Smooth muscle cell (in vitro differentiated cells): ENCODE results near the gene BMP7. TPM values are rescaled to one million over a fixed set of nuclear protein-coding genes. Genes with fewer than 3 reads are reported as not detected.

Source experiments
- DNase-seq: peaks from one replicate; lab custom pipeline; 2025; ENCODE audit not compliant: unreplicated experiment; lab: John Stamatoyannopoulos, UW
- H2AFZ ChIP-seq: fragments of 200-600 bp; sonication (generic); 2 replicates; pipeline ENCODE4 v1.6.0; 2016; ENCODE audit warnings: antibody characterized with exemption, low read depth, mild to moderate bottlenecking
- H3F3A ChIP-seq: fragments of 200-600 bp; sonication (generic); 2 replicates; pipeline ENCODE4 v1.6.0; 2017; ENCODE audit warnings: antibody characterized with exemption, low read depth
- H3K27ac ChIP-seq: fragments of 200-600 bp; sonication (generic); 2 replicates; pipeline ENCODE4 v1.5.1; 2016; ENCODE audit warnings: low read depth, mild to moderate bottlenecking
- H3K27me3 ChIP-seq: fragments of 200-600 bp; sonication (generic); 2 replicates; pipeline ENCODE4 v1.6.1; 2016; ENCODE audit warnings: low read depth, mild to moderate bottlenecking
- H3K36me3 ChIP-seq: fragments of 200-600 bp; sonication (generic); 2 replicates; pipeline ENCODE4 v1.5.1; 2016; ENCODE audit warnings: low read depth
- H3K4me1 ChIP-seq: fragments of 200-600 bp; sonication (generic); 2 replicates; pipeline ENCODE4 v1.5.1; 2016; ENCODE audit warnings: low read depth
- H3K4me2 ChIP-seq: fragments of 200-600 bp; sonication (generic); 2 replicates; pipeline ENCODE4 v1.6.0; 2016; ENCODE audit warnings: mild to moderate bottlenecking
- H3K4me3 ChIP-seq: fragments of 200-600 bp; sonication (generic); 2 replicates; pipeline ENCODE4 v1.5.1; 2016; ENCODE audit warnings: mild to moderate bottlenecking
- H3K79me2 ChIP-seq: fragments of 200-600 bp; sonication (generic); 2 replicates; pipeline ENCODE4 v1.6.0; 2016; ENCODE audit warnings: low read depth, mild to moderate bottlenecking
- H3K9ac ChIP-seq: fragments of 200-600 bp; sonication (generic); 2 replicates; pipeline ENCODE4 v1.6.0; 2016; ENCODE audit warnings: low read depth
- H3K9me3 ChIP-seq: fragments of 200-600 bp; sonication (generic); replicated peaks from 2 replicates; pipeline ENCODE4 v1.5.1; 2016; ENCODE audit warnings: low read depth
- H4K20me1 ChIP-seq: fragments of 200-600 bp; sonication (generic); 2 replicates; pipeline ENCODE4 v1.6.0; 2016; ENCODE audit warnings: low read depth
- WGBS: methylation state at CpG from one replicate; pipeline ENCODE4 v1.1.7; 2016; ENCODE audit warnings: low lambda C conversion rate; 5-methylcytosine and 5-hydroxymethylcytosine counted together
- polyA plus RNA-seq: library from polyadenylated mRNA; unstranded; fragments of >200 nt; fragmentation: Nextera tagmentation; extraction: Ambion mirVana; gene quantifications from 2 replicates; pipeline ENCODE4 v1.2.1, GENCODE V29; 2016
- total RNA-seq: library from RNA; depleted of rRNA; stranded (reverse); fragments of >200 nt; gene quantifications from 2 replicates; pipeline ENCODE4 v1.2.3, GENCODE V29; 2014
- TF ChIP-seq, protein P1 (sequence below): fragments of 200-600 bp; sonication (generic); IDR thresholded peaks from 2 replicates; pipeline ENCODE4 v1.5.1; 2017; ENCODE audit warnings: borderline replicate concordance, mild to moderate bottlenecking, antibody characterized with exemption; ENCODE audit not compliant: insufficient read depth, poor library complexity, severe bottlenecking

BMP7 gene
- total and polyA plus RNA-seq, 2 experiments from 2014 or later, result 18.1 to 28.3 TPM

DNA sequence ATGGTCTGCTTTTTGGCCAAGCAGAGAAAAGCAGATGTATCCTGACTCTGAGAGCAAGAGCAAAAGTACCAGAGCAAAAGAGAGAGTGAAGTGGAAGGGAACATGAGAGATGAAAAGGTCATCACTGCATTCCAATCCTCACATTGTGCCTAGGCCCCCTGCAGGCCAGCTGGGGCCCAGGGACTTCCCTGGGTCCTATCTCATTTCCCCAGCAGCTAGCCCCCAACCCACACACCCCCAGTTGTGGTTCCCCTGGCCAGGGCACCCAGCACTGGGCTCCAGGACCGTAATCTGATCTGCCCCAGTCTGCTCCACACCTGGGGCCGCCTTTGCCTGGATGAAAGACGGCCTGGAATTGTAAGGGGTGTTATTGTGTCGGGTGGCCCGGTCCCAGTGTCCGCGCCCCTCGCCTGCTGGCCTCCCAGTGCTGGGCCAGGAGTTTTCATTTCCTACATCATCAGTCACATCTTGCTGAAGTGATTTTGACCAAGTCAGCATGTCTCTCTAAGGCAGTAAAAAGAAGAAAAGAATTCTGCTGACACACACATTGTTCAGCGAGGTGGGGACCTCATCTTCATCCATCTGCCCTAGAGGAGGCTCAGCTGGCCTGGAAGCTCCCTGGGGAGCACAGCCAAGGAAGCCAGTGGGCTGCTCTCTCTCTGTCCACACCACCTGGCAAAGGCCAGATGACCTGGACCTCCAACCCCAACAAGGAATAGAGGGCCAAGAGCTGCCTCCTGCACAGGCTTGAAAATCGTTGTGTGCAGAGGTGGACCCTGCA, 4.0 kb upstream of the BMP7 start:
- H3K9ac ChIP-seq, result no peak overlapping the region
- H3K36me3 ChIP-seq, result no peaks in the 10 kb centered on the region
- no peaks in the 10 kb centered on the region for H3F3A ChIP-seq
- TF ChIP-seq, protein P1, sequence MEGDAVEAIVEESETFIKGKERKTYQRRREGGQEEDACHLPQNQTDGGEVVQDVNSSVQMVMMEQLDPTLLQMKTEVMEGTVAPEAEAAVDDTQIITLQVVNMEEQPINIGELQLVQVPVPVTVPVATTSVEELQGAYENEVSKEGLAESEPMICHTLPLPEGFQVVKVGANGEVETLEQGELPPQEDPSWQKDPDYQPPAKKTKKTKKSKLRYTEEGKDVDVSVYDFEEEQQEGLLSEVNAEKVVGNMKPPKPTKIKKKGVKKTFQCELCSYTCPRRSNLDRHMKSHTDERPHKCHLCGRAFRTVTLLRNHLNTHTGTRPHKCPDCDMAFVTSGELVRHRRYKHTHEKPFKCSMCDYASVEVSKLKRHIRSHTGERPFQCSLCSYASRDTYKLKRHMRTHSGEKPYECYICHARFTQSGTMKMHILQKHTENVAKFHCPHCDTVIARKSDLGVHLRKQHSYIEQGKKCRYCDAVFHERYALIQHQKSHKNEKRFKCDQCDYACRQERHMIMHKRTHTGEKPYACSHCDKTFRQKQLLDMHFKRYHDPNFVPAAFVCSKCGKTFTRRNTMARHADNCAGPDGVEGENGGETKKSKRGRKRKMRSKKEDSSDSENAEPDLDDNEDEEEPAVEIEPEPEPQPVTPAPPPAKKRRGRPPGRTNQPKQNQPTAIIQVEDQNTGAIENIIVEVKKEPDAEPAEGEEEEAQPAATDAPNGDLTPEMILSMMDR, result no peak
- no peak overlapping the region for H2AFZ ChIP-seq
- H3K4me3 ChIP-seq, result no peak overlapping the region
- no peaks in the 10 kb centered on the region for H3K27me3 ChIP-seq
- H3K4me1 ChIP-seq, result peaks cover 9% of the 10 kb centered on the region
- WGBS, result 78% methylated on average over 10 of the region's 10 CpGs
- H4K20me1 ChIP-seq, result no peaks in the 10 kb centered on the region
- no peak overlapping the region for H3K4me2 ChIP-seq
- no peak for DNase-seq
- H3K79me2 ChIP-seq, result peaks cover 6% of the 10 kb centered on the region
- no peak overlapping the region for H3K27ac ChIP-seq
- H3K9me3 ChIP-seq, result no peaks in the 10 kb centered on the region

DNA sequence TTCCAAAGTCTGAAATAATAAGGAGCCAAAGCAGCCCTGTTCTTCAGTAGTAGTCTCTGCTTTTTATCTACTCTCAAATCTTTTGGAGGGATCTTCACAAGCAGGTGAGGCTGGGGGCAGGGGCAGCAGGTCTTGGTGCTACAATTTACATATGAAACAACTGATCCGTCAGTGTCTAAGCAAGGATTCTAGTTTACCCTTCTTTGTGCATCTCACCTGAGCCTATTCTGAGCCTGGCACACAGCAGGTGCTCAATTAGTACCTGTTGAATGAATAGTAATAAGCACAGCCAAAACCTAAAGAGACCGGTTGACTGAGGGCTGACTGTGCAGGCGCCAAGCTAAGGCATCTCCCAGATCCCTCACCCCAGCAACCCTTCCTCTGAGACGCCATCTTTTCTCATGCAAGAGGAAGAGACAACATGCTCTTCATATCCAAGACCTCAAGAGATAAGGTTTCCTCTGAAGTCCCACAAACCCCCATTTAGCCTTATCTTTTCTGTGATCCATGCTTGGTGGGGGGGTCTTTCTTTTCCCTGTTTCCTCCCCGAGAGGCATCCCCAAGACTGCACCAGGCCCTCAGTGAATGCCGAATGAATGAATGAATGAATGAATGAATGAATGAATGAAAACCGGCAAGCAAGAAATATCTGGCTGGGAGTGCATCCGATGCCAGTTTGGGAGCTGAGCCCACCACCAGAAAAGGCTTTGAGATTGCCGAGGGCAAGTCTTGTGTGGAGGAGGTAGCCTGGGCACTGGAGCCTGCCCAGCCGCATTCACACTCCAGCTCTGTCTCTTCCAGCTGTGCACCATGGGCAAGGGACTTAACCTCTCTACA, 2.9 kb upstream of the BMP7 start:
- Histone ChIP-seq H3K9me3 (no peaks in the 10 kb centered on the region), H3K4me2 (no peak overlapping the region), H3K27ac (no peak overlapping the region), H3K9ac (no peak overlapping the region), H3K27me3 (no peaks in the 10 kb centered on the region), H3F3A (no peaks in the 10 kb centered on the region), H2AFZ (no peak overlapping the region), H3K79me2 (peaks cover 11% of the 10 kb centered on the region), H3K4me1 (peaks cover 9% of the 10 kb centered on the region), H3K4me3 (no peak overlapping the region), H4K20me1 (no peaks in the 10 kb centered on the region), H3K36me3 (no peaks in the 10 kb centered on the region)
- 76% methylated on average over 10 of the region's 10 CpGs for WGBS
- TF ChIP-seq, protein P1, result no peak
- no peak for DNase-seq

DNA sequence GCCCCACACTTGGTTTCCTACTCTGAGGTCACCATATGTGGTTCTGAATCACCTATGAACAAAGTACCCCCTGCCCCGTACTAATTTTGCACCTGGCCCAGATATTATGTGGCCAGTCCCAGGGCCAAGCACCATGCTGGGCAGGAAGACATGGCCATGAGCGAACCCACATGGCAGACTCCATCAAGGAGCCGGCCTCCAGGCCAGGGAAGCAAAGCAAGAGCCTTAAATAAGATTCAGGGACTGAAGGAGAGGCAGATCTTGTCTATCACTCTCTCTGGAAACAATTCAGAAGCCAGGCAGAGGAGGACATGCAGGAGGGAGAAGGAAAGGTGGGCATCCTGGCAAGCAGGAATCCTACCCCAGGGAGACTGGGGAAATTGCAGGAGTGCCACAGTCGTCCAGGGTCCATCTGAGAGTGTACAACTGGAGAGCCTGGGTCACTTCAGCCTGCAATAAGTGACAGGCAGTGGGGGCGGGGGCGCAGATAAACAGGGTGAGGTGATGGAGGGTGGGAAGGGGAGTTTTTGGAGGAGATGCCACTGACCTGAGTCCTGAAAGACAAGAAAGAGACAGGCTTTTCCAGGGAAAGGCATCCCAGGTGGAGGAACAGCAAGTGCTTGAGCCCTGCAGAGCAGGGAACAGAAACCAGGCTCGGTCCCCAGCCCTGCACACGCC, 2.1 kb upstream of the BMP7 start:
- H3K36me3 ChIP-seq, result no peaks in the 10 kb centered on the region
- no peaks in the 10 kb centered on the region for H3F3A ChIP-seq
- H3K27me3 ChIP-seq, result no peaks in the 10 kb centered on the region
- no peaks in the 10 kb centered on the region for H4K20me1 ChIP-seq
- no peak overlapping the region for H2AFZ ChIP-seq
- TF ChIP-seq, protein P1, result no peak
- no peak overlapping the region for H3K27ac ChIP-seq
- H3K79me2 ChIP-seq, result peaks cover 11% of the 10 kb centered on the region
- no peak for DNase-seq
- H3K4me3 ChIP-seq, result no peak overlapping the region
- 82% methylated on average over 8 of the region's 8 CpGs for WGBS
- H3K4me2 ChIP-seq, result no peak overlapping the region
- H3K9ac ChIP-seq, result no peak overlapping the region
- H3K4me1 ChIP-seq, result peaks cover 16% of the 10 kb centered on the region
- H3K9me3 ChIP-seq, result no peaks in the 10 kb centered on the region
